Measurements from ENCODE around the gene STRBP.
"Not testable (repeated sequence)": the region's sequence is repeated elsewhere in the genome, so short reads cannot be mapped to it uniquely, and the experiment has no call there.

The STRBP gene

DNA sequence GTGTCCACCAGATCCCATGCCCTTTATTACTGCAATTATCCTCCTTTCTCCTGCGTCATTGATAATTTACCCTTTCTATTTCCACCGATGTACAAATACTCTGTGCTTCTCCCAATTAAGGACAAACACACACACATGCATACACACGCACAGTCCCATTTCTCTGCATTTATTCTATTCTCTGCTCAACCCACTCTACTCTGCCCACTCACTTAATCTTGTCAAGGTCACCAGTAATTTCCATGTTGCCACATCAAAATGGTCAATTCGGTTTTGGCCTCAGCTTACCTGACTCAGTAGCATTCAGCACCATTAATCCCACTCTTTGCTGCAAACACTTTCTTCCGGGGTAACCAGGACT lies 14.6 kb upstream of the STRBP start:
- no peak for DNase-seq (ENCODE audit: low read depth, low spot score)

DNA sequence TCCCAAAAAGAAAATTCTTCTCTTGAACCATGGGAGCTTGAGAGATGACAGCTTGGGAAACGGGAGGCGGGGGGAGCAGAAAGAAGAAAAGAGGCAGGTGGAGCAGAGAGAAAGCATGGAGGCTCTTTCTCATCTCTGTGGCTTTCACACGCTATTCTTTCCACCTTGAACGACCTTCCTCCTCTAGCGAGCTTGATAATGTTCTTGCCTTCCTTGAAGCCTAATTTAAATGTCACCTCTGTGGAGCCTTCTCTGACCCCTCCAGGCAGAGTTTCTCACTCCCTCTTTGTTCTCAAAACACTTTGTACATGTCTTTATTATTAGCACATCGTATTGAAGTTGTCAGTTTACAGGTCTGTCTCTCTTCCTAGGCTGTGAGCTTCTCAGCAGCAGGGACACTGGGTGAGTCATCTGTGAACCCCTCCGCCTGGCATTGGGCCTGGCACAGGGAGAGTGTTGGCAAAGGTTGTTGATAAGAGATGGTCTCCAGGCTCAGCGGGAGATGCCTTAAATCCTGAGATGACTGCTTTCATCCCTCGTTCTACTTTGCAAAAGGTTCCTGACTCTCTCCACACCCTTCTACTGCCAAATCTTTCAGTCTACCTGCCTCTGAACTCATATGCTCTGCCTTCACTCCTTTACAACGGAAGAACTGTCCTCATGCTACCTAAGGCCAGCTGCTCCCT lies 14.1 kb upstream of the STRBP start:
- DNase-seq (ENCODE audit: low read depth, low spot score), result no peak

DNA sequence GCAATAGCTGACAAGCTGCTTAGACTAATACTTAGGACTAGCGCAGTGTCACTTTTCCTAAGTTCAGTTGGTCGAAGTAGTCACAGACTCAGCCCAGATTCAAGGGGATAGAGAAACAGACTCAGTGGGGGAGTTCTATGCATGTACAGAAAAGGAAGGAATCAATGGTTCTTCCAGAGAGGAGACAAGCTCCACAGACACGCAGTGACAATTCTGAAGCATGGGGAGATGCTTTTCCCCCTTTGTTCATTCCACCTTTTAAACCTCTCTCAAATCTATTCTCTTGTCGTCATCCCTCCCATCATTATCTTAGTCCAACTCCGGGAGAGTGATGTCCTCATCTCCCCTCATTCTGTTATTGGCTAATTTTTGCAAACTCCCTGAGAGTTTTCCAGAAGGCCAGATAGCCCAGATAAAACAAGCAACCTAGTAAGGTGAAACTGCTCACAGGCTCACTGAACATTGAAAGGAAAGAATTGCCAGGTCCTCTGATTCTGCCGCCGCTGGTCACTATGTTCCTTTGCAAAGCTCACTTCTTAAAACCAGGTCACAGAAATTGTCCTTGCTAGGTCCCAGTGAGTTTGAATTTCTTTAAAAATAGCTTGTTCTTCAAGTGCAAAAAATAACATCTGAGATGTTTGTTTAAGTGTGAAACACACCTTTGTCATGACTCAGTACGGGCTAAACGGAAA lies 13.4 kb upstream of the STRBP start:
- no peak for DNase-seq (ENCODE audit: low read depth, low spot score)

DNA sequence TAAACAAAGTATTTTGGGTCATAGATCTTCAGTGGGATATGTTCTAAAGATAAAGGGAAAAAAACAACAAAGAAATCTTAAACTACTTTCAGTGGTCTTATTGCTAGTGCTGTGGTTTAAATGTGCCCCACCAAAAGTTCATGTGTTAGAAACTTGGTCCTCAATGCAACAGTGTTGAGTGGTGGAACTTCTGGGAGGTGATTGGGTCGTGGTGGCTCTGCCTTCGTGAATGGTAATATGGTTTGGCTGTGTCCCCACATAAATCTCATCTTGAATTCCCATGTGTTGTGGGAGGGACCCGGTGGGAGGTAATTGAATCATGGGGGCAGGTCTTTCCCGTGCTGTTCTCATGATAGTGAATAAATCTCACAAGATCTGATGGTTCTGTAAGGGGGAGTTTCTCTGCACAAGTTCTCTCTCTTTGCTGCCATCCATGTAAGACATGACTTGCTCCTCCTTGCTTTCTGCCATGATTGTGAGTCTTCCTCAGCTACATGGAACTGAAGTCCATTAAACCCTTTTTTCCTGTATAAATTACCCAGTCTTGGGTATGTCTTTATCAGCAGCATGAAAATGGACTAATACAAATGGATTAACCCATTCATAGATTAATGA lies 10.6 kb upstream of the STRBP start:
- not testable (repeated sequence) for DNase-seq (ENCODE audit: low read depth, low spot score)

DNA sequence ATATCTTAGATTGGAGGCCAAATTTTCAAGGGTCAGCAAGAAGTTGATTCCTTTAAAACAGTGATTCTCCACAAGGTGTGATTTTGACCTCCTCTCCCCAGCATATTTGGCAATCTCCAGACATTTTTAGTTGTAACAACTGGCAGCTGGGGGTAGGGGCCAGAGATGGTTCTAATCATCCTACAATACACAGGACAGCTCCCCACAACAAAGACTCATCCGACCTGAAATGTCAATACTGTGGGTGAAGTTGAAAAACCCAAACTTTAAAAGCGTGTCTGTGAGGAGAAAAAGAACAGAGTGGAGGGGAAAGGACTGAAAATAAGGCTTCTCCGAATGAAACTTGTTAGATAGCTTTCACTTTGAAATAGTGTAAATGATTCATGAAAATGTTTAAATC lies 10.0 kb upstream of the STRBP start:
- DNase-seq (ENCODE audit: low read depth, low spot score), result no peak

DNA sequence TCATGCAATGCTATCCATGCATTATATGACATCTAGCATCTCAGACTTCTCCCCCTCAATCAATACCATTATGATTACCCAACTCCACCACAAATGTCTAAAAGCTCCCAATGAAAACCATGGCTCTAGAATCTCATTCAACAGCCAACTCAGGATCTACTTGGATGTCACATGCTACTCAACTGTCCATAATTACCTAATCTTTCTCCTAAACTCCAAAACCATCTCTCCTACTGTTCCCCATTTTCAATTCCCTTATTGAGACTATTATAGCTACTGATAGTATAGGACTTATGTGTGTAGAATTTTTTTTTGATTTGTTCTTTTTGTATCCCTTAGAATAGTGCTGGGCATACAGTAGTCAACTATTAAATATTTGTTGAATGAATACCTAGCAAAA lies 8.2 kb upstream of the STRBP start:
- DNase-seq (ENCODE audit: low read depth, low spot score), result no peak

DNA sequence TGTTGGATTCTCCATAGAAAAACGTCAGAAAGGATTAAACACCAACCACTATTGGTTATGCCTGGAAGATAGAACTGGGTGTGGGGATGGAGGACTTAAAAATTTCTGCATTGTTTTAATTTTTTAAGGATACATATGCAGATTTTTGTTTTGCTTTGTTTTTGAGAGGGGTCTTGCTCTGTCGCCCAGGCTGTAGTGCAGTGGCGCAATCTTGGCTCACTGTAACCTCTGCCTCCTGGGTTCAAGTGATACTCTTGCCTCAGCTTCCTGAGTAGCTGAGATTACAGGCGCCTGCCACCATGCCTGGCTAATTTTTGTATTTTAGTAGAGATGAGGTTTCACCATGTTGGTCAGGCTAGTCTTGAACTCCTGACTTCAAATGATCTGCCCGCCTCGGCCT lies 2.7 kb upstream of the STRBP start:
- not testable (repeated sequence) for DNase-seq (ENCODE audit: low read depth, low spot score)

DNA sequence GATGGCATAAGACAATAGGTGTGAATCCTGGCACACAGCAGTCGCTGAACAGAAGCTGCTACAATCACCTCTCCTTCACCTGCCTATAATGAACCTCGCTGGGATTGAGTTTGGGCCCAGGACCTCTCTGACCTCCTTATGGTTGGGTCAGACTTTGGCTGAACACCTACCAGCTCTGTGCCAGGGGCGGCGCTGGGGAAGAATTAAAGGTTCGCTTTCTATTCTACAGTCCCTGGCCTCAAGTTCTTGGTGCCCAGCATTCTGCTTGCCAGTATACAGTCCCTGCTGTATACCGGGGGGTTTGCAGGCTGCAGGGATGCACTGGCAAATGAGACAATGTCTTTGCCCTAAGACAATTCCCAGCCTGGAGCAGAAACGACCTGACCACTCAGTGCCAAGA lies 895 bp upstream of the STRBP start:
- DNase-seq (ENCODE audit: low read depth, low spot score), result no peak

DNA sequence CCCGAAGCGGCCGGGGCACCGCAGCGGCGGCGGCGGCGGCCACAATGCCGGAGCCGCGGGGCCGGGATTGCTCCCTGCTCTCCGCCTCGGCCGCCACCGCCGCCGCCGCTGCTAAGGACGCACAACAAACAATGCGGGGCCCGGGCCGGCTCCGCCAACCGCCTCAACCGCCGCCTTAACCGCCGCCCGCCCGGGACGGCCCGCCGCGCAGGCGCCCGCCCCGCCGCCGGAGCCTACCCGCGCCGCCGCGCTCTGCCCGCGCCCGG lies 254 bp downstream of the STRBP start:
- DNase-seq (ENCODE audit: low read depth, low spot score), result no peak

DNA sequence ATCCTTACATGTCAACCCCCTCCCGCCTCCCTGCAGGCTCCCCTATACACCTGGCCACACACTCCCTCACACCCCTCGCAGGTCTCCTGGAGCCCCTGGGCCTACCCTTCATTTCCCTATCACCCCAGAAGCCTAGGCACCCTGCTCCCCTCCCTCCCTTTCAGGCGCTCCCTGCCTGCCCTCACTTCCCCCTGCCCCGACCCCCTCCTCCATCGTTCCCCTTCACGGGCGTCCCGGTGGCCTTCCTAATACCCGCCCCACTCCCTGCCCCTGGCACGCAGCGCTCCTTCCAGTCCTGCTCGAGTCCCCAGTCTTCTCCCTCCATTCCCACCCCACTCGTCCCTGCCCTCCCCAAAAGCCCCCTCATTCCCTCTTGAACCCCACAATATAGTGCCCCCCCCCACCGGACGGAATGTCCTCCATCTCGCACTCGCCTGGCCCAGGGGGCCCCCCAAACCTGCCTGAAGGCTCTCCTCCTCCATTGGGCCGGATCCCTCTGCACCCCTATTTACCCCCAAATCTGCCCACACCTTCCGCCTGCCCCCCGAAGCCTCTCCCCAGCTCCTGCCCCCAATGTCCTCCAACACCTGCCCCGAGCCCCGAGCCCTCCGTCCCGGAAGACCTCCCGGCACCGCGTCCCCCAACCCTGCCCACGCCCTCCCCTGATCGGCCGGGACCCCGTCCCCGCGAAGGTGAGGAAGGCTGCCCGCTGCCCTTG lies 746 bp downstream of the STRBP start:
- DNase-seq (ENCODE audit: low read depth, low spot score), result no peak

DNA sequence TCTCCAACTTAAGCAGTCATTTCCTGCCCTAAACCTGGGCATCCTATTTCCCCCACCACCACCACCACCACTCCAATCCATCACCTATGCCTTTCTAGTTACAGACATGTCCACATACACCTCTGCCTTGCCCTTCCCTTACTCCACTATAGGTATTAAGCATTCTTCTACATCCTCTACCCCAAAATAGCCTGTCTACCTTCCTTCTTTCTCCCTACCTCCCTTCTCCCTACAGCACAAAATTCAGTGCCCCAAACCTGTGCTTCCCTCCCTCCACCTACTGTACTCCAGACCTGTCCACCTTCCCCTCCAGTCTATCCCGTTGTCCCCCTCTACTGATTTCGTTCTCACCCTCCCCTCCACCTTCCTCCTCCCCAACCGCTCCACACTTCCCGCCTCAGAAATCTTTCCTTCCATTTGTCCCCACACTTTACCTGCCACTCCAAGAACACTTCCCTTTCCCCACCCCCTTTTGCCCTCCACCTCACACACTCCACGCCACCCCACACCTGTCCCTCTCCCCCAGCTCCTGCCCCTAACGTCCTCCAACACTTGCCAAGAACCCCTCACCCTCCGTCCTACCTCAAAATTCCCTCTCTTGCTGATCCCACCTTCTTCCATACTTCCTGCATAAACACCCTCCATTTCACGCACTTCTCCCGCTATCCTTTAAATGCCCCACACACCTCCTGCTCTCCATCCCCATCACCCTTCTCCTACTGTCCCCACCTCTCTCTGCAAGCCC lies 1.6 kb downstream of the STRBP start:
- DNase-seq (ENCODE audit: low read depth, low spot score), result no peak

DNA sequence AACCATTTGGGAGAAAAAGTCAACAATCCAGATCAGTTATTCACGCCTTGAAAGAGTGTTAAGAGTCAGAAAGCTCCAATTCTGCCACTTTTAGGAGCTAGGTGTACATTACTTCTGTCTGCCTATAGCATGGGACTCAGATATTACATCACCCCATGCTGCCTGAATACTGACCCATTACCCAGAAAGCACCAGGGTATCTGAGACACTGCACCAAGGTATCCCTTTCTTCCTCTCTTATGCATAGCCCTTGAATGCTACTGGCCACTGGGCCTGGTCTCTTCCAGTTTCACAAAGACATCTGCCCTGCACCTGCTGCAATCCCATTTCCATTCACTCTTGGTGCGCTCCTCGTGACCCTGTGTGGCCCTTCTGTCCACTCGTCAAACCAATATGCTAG lies 2.6 kb downstream of the STRBP start:
- no peak for DNase-seq (ENCODE audit: low read depth, low spot score)

DNA sequence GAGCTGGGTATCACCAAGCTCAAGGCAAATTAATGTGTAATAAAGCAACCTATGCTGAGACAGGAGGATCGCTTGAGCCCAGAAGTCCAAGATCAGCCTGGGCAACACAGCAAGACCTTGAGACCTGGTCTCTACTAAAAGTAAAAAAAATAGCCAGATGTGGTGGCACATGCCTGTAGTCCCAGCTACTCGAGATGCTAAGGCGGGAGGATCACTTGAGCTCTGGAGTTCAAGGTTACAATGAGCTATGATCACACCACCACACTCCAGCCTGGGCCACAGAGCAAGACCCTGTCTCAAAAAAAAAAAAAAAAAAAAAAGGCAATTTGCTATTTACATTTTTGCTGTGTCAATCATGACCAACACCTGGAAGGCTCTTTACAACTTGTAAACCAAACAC lies 5.2 kb downstream of the STRBP start:
- DNase-seq (ENCODE audit: low read depth, low spot score), result no peak

DNA sequence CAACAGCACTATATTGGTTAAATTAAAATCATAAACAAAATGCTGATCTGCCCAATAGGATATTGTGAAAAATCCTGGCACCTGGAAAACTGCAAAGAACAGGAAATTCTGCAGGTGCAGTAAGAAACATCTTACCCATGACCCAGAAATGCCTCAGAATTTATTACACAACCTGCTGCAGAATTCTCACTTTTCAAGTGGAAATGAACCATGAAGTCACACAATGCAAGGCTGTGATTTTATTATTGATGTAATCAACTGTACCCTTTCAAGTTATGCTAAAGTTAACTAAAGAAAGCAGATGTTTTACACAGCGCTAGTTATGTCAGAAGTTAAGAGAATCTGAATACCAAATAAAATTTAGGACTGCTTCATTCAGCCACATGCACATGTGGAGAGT lies 6.0 kb downstream of the STRBP start:
- DNase-seq (ENCODE audit: low read depth, low spot score), result no peak

DNA sequence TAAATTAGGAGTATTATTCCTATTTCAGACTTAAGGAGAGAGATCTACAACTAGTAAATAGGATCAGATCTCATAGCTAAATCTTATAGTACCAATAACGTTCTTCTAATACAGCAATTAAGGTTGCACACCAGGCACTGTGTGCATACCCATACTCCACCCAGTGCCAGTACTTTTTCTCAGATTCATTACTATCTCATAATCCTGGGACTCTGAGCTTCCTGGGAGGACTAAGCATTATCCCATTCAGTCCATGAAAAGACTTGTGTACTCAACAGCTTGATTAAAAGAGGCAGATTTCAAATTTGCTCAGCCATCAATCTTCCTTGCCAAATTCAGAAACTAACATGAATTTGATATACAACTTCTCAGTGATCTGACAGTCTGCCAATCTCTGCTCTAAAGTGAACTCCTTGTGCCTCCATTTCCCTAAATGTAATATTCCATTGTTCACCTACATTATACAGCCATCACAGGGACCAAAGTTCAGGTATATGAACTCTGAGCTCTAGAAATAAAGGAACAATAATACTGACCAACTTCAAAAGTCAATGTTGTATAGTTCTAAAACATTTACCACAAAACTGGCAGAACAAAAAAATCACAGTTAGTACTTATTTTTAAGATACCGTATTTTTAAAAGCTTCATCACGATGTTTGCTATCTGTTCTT lies 7.2 kb downstream of the STRBP start:
- no peak for DNase-seq (ENCODE audit: low read depth, low spot score)

DNA sequence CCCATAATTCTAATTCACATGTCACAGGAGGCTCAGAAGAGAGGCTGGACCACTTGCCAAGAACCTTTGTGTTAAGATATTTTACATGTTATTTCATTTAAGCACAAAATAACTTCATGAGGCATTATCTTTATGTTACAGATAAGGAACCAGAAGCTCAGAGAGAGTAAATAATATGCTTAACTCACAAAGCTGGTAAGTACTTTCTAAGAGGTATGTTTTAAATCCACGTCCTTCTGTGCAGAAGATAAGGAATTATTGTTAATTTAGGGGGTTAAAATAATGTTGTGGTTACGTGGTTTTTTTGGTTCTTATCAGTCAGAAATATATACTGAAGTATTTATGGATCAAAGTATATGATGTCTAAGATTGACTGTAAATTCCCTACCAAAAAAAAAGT lies 8.0 kb downstream of the STRBP start:
- DNase-seq (ENCODE audit: low read depth, low spot score), result no peak

DNA sequence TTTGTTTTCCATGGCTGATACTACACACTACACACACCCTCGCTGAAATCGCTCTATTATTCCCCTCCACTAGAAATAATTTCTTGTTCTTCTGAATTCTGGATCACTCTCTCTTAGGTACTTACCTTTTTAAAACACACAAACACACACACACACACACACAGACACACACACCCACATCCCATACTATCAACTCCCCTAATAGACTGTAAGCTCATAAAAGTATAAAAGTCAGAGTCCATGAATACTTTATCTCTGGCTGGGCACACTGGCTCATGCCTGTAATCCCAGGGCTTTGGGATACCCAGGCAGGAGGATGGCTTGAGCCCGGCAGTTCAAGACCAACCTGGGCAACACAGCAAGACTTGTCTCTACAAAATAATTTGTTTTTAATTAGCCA lies 11.1 kb downstream of the STRBP start:
- DNase-seq (ENCODE audit: low read depth, low spot score), result no peak

DNA sequence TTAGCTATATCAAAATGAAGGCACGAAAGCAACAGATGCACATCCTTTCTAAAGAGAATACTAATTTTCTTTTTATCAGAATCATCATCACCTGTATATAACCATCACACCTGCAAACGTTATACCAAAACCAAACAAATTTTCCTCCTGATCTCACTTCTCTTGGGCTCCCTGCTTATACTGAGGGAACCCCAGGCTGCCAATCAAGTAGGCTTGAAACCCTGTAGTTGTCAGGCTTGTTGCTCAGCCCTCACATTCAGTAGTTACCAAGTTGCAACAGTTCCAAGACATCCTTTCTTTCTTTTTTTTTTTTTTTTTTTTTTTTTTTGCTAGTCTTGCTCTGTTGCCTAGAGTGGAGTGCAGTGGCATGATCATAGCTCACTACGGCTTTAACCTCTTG lies 12.7 kb downstream of the STRBP start:
- no peak for DNase-seq (ENCODE audit: low read depth, low spot score)

DNA sequence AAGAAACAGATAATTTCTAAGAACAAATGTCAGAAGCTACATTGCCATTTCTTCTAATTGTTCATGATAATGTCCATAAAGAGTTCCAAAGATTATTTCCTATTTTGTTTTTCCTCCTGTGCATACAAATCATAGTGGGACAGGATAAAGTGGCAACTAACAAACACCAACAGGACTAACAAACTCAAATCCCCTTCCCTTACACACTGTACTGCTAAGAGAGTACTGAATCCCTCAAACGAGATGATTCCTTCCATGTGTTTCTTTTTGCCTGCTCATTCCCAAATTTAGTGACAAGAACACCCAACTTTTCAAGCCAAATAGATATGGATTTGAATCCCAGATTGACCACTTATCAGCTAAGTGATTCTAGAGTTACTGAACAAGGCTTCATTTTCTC lies 15.2 kb downstream of the STRBP start:
- DNase-seq (ENCODE audit: low read depth, low spot score), result no peak

DNA sequence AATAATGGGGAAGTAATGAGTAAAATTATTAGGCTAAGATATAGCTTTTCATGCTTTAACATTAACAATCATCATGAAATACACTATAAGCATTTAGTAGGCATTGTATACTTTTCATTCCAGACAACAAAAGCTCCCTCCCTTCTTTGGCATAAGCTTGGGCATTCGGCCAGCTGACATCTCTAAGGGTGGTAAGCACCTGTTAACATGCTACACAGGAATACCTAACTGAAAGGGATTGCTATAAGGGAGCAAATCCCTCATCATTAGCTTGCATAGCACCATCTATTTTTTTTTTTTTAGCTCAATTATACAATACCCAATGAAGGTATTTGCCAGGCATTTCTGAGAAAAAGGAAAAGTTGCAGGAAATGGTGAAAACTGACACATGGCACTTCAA lies 16.6 kb downstream of the STRBP start:
- DNase-seq (ENCODE audit: low read depth, low spot score), result no peak

DNA sequence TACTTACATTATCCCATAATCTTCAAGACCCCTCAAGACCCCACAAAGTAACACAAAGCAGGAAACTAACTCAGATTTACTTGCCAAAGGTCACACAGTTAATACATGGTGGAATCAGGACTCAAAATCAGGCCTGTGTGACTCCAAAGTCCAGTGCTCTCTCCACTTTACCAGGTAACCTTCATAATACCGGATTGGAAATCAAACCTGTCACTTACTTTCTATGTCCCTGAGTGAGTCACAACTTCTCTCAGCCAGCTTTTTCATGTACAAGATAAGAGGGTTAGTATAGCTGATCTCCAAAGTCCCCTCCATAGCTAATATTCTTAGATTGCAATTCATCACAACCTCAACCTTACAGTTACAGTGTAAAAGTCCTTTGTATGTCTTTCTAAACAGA lies 17.1 kb downstream of the STRBP start:
- DNase-seq (ENCODE audit: low read depth, low spot score), result no peak

DNA sequence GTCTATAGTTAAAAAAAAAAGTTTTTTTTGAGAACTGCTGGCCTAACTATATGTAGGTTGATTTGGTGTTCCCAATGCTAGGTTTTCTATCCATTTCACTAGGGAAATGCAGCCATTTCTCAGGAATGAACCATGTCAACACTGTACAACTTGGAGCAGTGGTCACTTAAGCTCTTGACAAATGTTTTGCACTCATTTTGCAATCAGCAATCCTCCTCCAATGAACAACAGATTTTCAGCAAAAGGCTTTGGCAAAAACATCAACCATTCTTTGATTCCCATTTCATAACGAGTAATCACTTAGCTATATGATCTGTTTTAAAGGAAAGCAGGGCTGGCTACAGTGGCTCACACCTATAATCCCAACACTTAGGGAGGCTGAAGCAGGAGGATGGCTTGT lies 17.9 kb downstream of the STRBP start:
- no peak for DNase-seq (ENCODE audit: low read depth, low spot score)

Data from smooth muscle cell of the brain vasculature (primary cell).